GM23338 (cell line): ENCODE measurements around the gene F7. TPM values are rescaled to one million over a fixed set of nuclear protein-coding genes. Genes with fewer than 3 reads are reported as not detected.
"Not testable (repeated sequence)": the region's sequence is repeated elsewhere in the genome, so short reads cannot be mapped to it uniquely, and the experiment has no call there.

Experiments used
- ATAC-seq: fragments of 200-7000 bp; cut with Tn5 transposase; 3 replicates; pipeline ENCODE4 v1.9.1; 2020
- DNase-seq: peaks from one replicate; pipeline ENCODE4 v3.0.0-alpha.2; 2015; ENCODE audit warnings: low spot score
- H2AFZ ChIP-seq: fragments of 200-600 bp; sonication (generic); 2 replicates; pipeline ENCODE4 v1.8.0; 2016; ENCODE audit warnings: antibody characterized with exemption, mild to moderate bottlenecking, moderate library complexity
- H3F3A ChIP-seq: fragments of 200-600 bp; sonication (generic); replicated peaks from 2 replicates; pipeline ENCODE4 v1.8.0; 2017; ENCODE audit warnings: antibody characterized with exemption, mixed run types, low read depth
- H3K27ac ChIP-seq: fragments of 200-600 bp; sonication (generic); 2 replicates; pipeline ENCODE4 v1.6.1; 2016; ENCODE audit warnings: low read depth
- H3K27me3 ChIP-seq: fragments of 200-600 bp; sonication (generic); 2 replicates; pipeline ENCODE4 v1.8.0; 2016; ENCODE audit warnings: mild to moderate bottlenecking, mixed run types, moderate library complexity; ENCODE audit not compliant: insufficient read depth
- H3K36me3 ChIP-seq: fragments of 200-600 bp; sonication (generic); 2 replicates; pipeline ENCODE4 v1.8.0; 2016; ENCODE audit warnings: mild to moderate bottlenecking; ENCODE audit not compliant: insufficient read depth
- H3K4me1 ChIP-seq: fragments of 200-600 bp; sonication (generic); 2 replicates; pipeline ENCODE4 v1.8.0; 2016; ENCODE audit warnings: mild to moderate bottlenecking, moderate library complexity; ENCODE audit not compliant: insufficient read depth
- H3K4me2 ChIP-seq: fragments of 200-600 bp; sonication (generic); 2 replicates; pipeline ENCODE4 v1.7.1; 2017; ENCODE audit warnings: mixed run types
- H3K4me3 ChIP-seq: fragments of 200-600 bp; sonication (generic); 2 replicates; pipeline ENCODE4 v1.6.1; 2016; ENCODE audit warnings: mixed run types
- H3K79me2 ChIP-seq: fragments of 200-600 bp; sonication (generic); replicated peaks from 2 replicates; pipeline ENCODE4 v1.8.0; 2017; ENCODE audit warnings: mild to moderate bottlenecking; ENCODE audit not compliant: insufficient read depth
- H3K9me2 ChIP-seq: fragments of 200-600 bp; sonication (generic); 2 replicates; pipeline ENCODE4 v1.8.0; 2017; ENCODE audit not compliant: insufficient read depth
- H4K20me1 ChIP-seq: fragments of 200-600 bp; sonication (generic); replicated peaks from 2 replicates; pipeline ENCODE4 v1.8.0; 2017; ENCODE audit warnings: mild to moderate bottlenecking; ENCODE audit not compliant: insufficient read depth
- H3K27ac Mint-ChIP-seq: 2 replicates; pipeline ENCODE4 v1.8.0; 2020; ENCODE audit warnings: inconsistent platforms, mild to moderate bottlenecking, moderate library complexity, mixed read lengths
- H3K27me3 Mint-ChIP-seq: 3 replicates; pipeline ENCODE4 v1.8.0; 2022; ENCODE audit warnings: low read depth, mild to moderate bottlenecking, moderate library complexity, mixed read lengths, inconsistent platforms; ENCODE audit not compliant: insufficient read depth, poor library complexity
- H3K36me3 Mint-ChIP-seq: 3 replicates; pipeline ENCODE4 v1.8.0; 2021; ENCODE audit warnings: low read depth, mild to moderate bottlenecking, inconsistent platforms, moderate library complexity, mixed read lengths
- H3K4me1 Mint-ChIP-seq: 3 replicates; pipeline ENCODE4 v1.8.0; 2020; ENCODE audit warnings: mild to moderate bottlenecking, inconsistent platforms, mixed read lengths
- H3K4me3 Mint-ChIP-seq: 3 replicates; pipeline ENCODE4 v1.8.0; 2021; ENCODE audit warnings: moderate library complexity, mild to moderate bottlenecking, inconsistent platforms, mixed read lengths
- H3K9me3 Mint-ChIP-seq: 3 replicates; pipeline ENCODE4 v1.8.0; 2020; ENCODE audit warnings: moderate library complexity, mild to moderate bottlenecking, inconsistent platforms, mixed read lengths
- CREB1 ChIP-seq: fragments of 250-450 bp; sonication (Bioruptor Pico); IDR thresholded peaks from 2 replicates; pipeline ENCODE4 v1.5.0; 2020; ENCODE audit warnings: low read depth, mild to moderate bottlenecking, moderate library complexity
- CTCF ChIP-seq, 2 experiments: fragments of 200-600 bp in 1 of 2; sonication (generic) in 1 of 2; conservative IDR thresholded peaks; 2 replicates each; pipeline versions ENCODE4 v1.5.1 to v1.6.1; 2016 to 2017; ENCODE audit warnings: antibody characterized with exemption in 2 of 2, low read depth in 2 of 2, mild to moderate bottlenecking in 2 of 2, moderate library complexity in 1 of 2
- ETS1 ChIP-seq: IDR thresholded peaks from 2 replicates; pipeline ENCODE4 v1.6.1; 2016; ENCODE audit warnings: antibody characterized with exemption
- EZH2phosphoT487 ChIP-seq: fragments of 200-600 bp; sonication (generic); IDR thresholded peaks from one replicate; pipeline ENCODE4 v1.8.1; 2018; ENCODE audit warnings: antibody characterized with exemption; ENCODE audit not compliant: unreplicated experiment
- JUNB ChIP-seq: IDR thresholded peaks from one replicate; pipeline ENCODE4 v1.6.1; 2016; ENCODE audit warnings: antibody characterized with exemption; ENCODE audit not compliant: unreplicated experiment
- POLR2AphosphoS5 ChIP-seq: IDR thresholded peaks from 2 replicates; pipeline ENCODE4 v1.6.1; 2016; ENCODE audit warnings: antibody characterized with exemption, low read depth
- ZNF331 ChIP-seq: fragments of 250-450 bp; sonication (Bioruptor Pico); IDR thresholded peaks from 2 replicates; pipeline ENCODE4 v1.5.0; 2020; ENCODE audit warnings: low read depth, mild to moderate bottlenecking, moderate library complexity
- ZNF462 ChIP-seq: fragments of 250-450 bp; sonication (Bioruptor Pico); IDR thresholded peaks from 2 replicates; pipeline ENCODE4 v1.5.0; 2020; ENCODE audit warnings: mild to moderate bottlenecking, moderate library complexity
- polyA plus RNA-seq: library from polyadenylated mRNA; unstranded; fragments of >200 nt; fragmentation: Nextera tagmentation; extraction: Ambion mirVana; gene quantifications from 2 replicates; pipeline ENCODE4 v1.2.1, GENCODE V29; 2016
- total RNA-seq: library from RNA; depleted of rRNA; stranded (reverse); fragments of >200 nt; shearing (Covaris generic); gene quantifications from 2 replicates; pipeline ENCODE4 v1.2.3, GENCODE V29; 2014

Gene F7
- total and polyA plus RNA-seq, 2 experiments from 2014 or later = 0.16 to 0.24 TPM

- Histone ChIP-seq H3F3A (no peaks in the 10 kb centered on the region), H3K36me3 (no peaks in the 10 kb centered on the region), H3K27ac (no peak overlapping the region), H2AFZ (no peak overlapping the region), H3K79me2 (no peaks in the 10 kb centered on the region), H3K4me1 (no peaks in the 10 kb centered on the region), H3K27me3 (no peaks in the 10 kb centered on the region), H3K9me2 (no peaks in the 10 kb centered on the region), H3K4me3 (no peak overlapping the region), H3K4me2 (no peak overlapping the region), H4K20me1 (no peaks in the 10 kb centered on the region)
- ATAC-seq (no peak), DNase-seq (no peak)
- no peak overlapping the region for H3K4me3 Mint-ChIP-seq
- peaks cover 10% of the 10 kb centered on the region; the same call in 2 of the 3 replicates for H3K4me1 Mint-ChIP-seq
- TF ChIP-seq CREB1 (CRISPR knock-in tag) (no peak), EZH2phosphoT487 (no peak), POLR2AphosphoS5 (no peak), JUNB (no peak), CTCF (conservative IDR thresholded peaks at IDR 0.05; ENCODE audit: low read depth in 2 of 2) (no peak)
- H3K27me3 Mint-ChIP-seq = peaks cover 13% of the 10 kb centered on the region
- no peaks in the 10 kb centered on the region for H3K9me3 Mint-ChIP-seq
- H3K36me3 Mint-ChIP-seq = no peaks in the 10 kb centered on the region
- no peak overlapping the region for H3K27ac Mint-ChIP-seq
Measured at GRCh38 chr13:113099142-113099541, 6.4 kb upstream of the F7 start.

GRCh38 chr13:113102302-113102701, 3.3 kb upstream of the F7 start:
- H3K4me1 Mint-ChIP-seq = peaks cover 14% of the 10 kb centered on the region; the same call in 2 of the 3 replicates
- not testable (repeated sequence) for H3F3A ChIP-seq, H3K4me3 Mint-ChIP-seq, H3K27me3 ChIP-seq, H3K27ac ChIP-seq, DNase-seq, ATAC-seq, H3K36me3 ChIP-seq, H3K4me1 ChIP-seq, H3K9me2 ChIP-seq, H3K4me2 ChIP-seq, H3K36me3 Mint-ChIP-seq, H4K20me1 ChIP-seq, H3K27ac Mint-ChIP-seq, H2AFZ ChIP-seq, H3K79me2 ChIP-seq, H3K4me3 ChIP-seq, H3K9me3 Mint-ChIP-seq
- peaks cover 12% of the 10 kb centered on the region for H3K27me3 Mint-ChIP-seq

- H3K9me3 Mint-ChIP-seq = peaks cover 2% of the 10 kb centered on the region; the same call in 1 of the 3 replicates
- DNase-seq = no peak
- Histone ChIP-seq H3K79me2 (no peaks in the 10 kb centered on the region), H3K9me2 (no peaks in the 10 kb centered on the region), H4K20me1 (no peaks in the 10 kb centered on the region), H3K4me3 (no peak overlapping the region), H3K4me1 (peaks cover 4% of the 10 kb centered on the region; the same call in 1 of the 2 replicates), H3K4me2 (no peak overlapping the region), H2AFZ (no peak overlapping the region), H3K36me3 (no peaks in the 10 kb centered on the region), H3K27me3 (no peaks in the 10 kb centered on the region), H3K27ac (no peak overlapping the region), H3F3A (no peaks in the 10 kb centered on the region)
- no peaks in the 10 kb centered on the region for H3K36me3 Mint-ChIP-seq
- no peak overlapping the region for H3K27ac Mint-ChIP-seq
- H3K4me1 Mint-ChIP-seq = peaks cover 14% of the 10 kb centered on the region; the same call in 2 of the 3 replicates
- no peak overlapping the region for H3K4me3 Mint-ChIP-seq
- ATAC-seq = no peak
- peaks cover 12% of the 10 kb centered on the region for H3K27me3 Mint-ChIP-seq
- TF ChIP-seq ZNF331 = no peak
- no peak for TF ChIP-seq ZNF462
- TF ChIP-seq EZH2phosphoT487 = no peak
- TF ChIP-seq CREB1 (CRISPR knock-in tag) = no peak
- TF ChIP-seq POLR2AphosphoS5 = no peak
- TF ChIP-seq ETS1 = no peak
Measured at GRCh38 chr13:113102727-113103126, 2.9 kb upstream of the F7 start.
